Small intestine (tissue), 7 donors: ENCODE measurements around the gene COL23A1. TPM values are rescaled to one million over a fixed set of nuclear protein-coding genes. Genes with fewer than 3 reads are reported as not detected.

Source experiments
- DNase-seq, 2 donors: peaks; one replicate each; pipeline versions ENCODE4 v3.0.0 to v3.0.0-alpha.2; 2013
- FAIRE-seq: peaks from 2 replicates; lab custom pipeline; 2012; peaks lifted over from hg19 to GRCh38; lab: Jason Lieb, UNC
- H3K27ac ChIP-seq, 3 donors: one replicate each; pipeline ENCODE4 v1.5.1; 2013; ENCODE audit warnings: low read length in 2 of 3, mild to moderate bottlenecking in 2 of 3, control low read depth in 1 of 3, inconsistent platforms in 1 of 3, low read depth in 1 of 3, moderate library complexity in 1 of 3
- H3K27me3 ChIP-seq, 3 donors: one replicate each; pipeline ENCODE4 v1.6.1; 2013; ENCODE audit warnings: low read length in 3 of 3, inconsistent platforms in 1 of 3; ENCODE audit not compliant: control insufficient read depth in 3 of 3, insufficient read depth in 3 of 3
- H3K36me3 ChIP-seq, 3 donors: one replicate each; pipeline ENCODE4 v1.6.1; 2013; ENCODE audit warnings: low read length in 3 of 3, inconsistent platforms in 1 of 3, low read depth in 1 of 3, mild to moderate bottlenecking in 1 of 3, moderate library complexity in 1 of 3; ENCODE audit not compliant: control insufficient read depth in 3 of 3, insufficient read depth in 2 of 3
- H3K4me1 ChIP-seq, 3 donors: one replicate each; pipeline ENCODE4 v1.6.1; 2013; ENCODE audit warnings: low read length in 2 of 3, inconsistent platforms in 1 of 3, low read depth in 1 of 3, mild to moderate bottlenecking in 1 of 3, moderate library complexity in 1 of 3; ENCODE audit not compliant: control insufficient read depth in 3 of 3, insufficient read depth in 2 of 3
- H3K4me3 ChIP-seq, 3 donors: one replicate each; pipeline ENCODE4 v1.5.1; 2013; ENCODE audit warnings: low read length in 3 of 3, control low read depth in 1 of 3, inconsistent platforms in 1 of 3, low read depth in 1 of 3, mild to moderate bottlenecking in 1 of 3, moderate library complexity in 1 of 3
- H3K9me3 ChIP-seq, 2 donors: one replicate each; pipeline ENCODE4 v1.6.1; 2013; ENCODE audit warnings: low read depth in 1 of 2, low read length in 1 of 2; ENCODE audit not compliant: control insufficient read depth in 2 of 2, insufficient read depth in 1 of 2
- WGBS, 3 donors: extraction: QIAGEN DNeasy Blood & Tissue Kit; methylation state at CpG; one replicate each; pipeline ENCODE4 v1.1.7; 2013; 5-methylcytosine and 5-hydroxymethylcytosine counted together
- polyA plus RNA-seq, 4 donors: library from polyadenylated mRNA; stranded (reverse) in 3 of 4; unstranded in 1 of 4; fragments of 200-250 nt in 3 of 4; fragments of 120-200 nt in 1 of 4; gene quantifications; one replicate each; pipeline versions ENCODE4 v1.2.1 to v1.2.3, GENCODE V29; 2013
- donor health status: healthy with polysubstance abuse.
- donor health status: control.
- donor health status: control.
- donor health status: Bipolar disorder and iron deficiency.
- donor health status: healthy.

Gene COL23A1
- polyA plus RNA-seq, 4 donors, result 1.4 to 3.2 (median 1.6) TPM; not detected in 1

DNA sequence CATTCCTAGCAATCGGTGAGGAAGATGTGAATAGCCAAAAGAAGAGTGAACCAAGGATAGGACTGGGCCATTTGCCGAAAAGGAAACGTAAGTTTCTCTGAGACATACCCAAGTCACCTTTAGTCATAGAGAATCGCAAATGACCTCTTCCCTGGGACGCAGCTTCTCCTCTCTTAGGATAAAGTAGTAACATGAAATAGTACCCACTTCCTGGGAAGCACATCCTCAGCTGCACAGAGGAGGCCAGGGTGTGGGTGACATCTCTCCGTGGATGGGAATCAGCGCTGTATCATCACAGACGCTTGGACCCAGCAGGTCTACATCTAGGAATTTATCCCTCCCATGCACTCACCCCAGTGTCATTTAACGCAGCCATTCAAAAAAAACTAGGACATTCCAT is 236.7 kb downstream of the COL23A1 start:
- Histone ChIP-seq H3K4me3 (no peak overlapping the region), H3K9me3 (no peaks in the 10 kb centered on the region), H3K27ac (no peak overlapping the region), H3K27me3 (peaks cover 0 to 11% (median 2%) of the 10 kb centered on the region in 3 donors), H3K36me3 (no peaks in the 10 kb centered on the region), H3K4me1 (peaks cover 0 to 7% (median 0%) of the 10 kb centered on the region in 3 donors)
- WGBS, 3 donors, result 84 to 86% (median 85%) methylated on average over 9 of the region's 9 CpGs
- DNase-seq, result no peak
- FAIRE-seq, result no peak

- 89 to 94% (median 93%) methylated on average over 8 of the region's 8 CpGs for WGBS, 3 donors
- FAIRE-seq (no peak), DNase-seq (no peak)
- Histone ChIP-seq H3K27ac (no peak overlapping the region), H3K27me3 (peaks cover 0 to 7% (median 0%) of the 10 kb centered on the region in 3 donors), H3K4me1 (peaks cover 0 to 5% (median 0%) of the 10 kb centered on the region in 3 donors), H3K4me3 (no peak overlapping the region), H3K9me3 (no peaks in the 10 kb centered on the region), H3K36me3 (no peaks in the 10 kb centered on the region)
These were observed 238.2 kb downstream of the COL23A1 start for GRCh38 chr5:178352035-178352349.

GRCh38 chr5:178351221-178352034 is 238.8 kb downstream of the COL23A1 start:
- Histone ChIP-seq H3K27ac (no peak overlapping the region), H3K4me3 (no peak overlapping the region), H3K27me3 (peaks cover 0 to 2% (median 0%) of the 10 kb centered on the region in 3 donors), H3K4me1 (no peaks in the 10 kb centered on the region), H3K9me3 (no peaks in the 10 kb centered on the region), H3K36me3 (no peaks in the 10 kb centered on the region)
- no peak for FAIRE-seq
- 72 to 81% (median 78%) methylated on average over 18 of the region's 18 CpGs for WGBS, 3 donors
- DNase-seq, result no peak

DNA sequence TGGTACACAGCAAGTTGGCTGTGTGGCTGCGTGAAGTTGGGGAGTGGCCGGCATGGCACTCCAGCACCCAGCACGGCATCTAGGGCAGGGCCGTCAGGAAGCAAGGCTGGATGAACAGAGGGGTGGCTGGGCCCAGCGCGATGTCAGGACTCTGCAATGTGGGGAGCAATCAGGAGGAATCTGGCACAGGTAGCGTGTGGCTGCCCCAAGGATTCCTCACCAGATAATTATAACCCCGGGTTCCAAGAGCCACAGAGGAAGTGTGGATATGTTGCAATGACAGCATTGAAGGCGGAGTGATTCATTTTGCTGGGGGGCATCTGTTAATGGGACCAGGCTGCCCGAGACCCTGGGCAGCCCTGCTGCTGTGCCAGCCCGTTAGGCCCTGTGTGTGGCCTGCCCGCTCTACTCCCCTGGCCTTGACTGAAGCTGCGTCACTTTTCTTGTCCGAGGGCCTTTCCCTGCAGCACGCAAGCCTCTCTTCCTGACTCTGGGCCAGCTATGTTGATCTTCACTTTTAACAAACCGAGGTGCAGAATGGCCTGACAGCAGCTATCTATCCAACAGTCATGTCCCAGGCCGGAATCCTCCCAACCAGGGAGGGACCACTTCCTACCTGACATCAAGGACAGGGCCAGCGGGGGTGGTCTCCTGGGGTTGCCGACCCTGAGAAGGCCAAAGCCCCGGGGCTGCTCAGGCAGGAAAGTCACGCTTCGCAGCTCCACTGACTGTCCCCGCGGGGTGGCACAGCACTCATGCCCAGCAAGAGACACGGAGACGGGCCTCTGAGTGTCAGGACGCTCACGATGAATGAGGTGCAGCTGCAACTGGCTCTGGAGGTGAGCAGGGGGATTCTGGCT is 239.6 kb downstream of the COL23A1 start:
- H3K4me1 ChIP-seq, result no peaks in the 10 kb centered on the region
- H3K9me3 ChIP-seq, result no peaks in the 10 kb centered on the region
- 81 to 86% (median 83%) methylated on average over 28 of the region's 28 CpGs for WGBS, 3 donors
- no peak overlapping the region for H3K27ac ChIP-seq
- no peak overlapping the region for H3K4me3 ChIP-seq
- FAIRE-seq (no peak), DNase-seq (no peak)
- no peaks in the 10 kb centered on the region for H3K27me3 ChIP-seq
- no peaks in the 10 kb centered on the region for H3K36me3 ChIP-seq

DNA sequence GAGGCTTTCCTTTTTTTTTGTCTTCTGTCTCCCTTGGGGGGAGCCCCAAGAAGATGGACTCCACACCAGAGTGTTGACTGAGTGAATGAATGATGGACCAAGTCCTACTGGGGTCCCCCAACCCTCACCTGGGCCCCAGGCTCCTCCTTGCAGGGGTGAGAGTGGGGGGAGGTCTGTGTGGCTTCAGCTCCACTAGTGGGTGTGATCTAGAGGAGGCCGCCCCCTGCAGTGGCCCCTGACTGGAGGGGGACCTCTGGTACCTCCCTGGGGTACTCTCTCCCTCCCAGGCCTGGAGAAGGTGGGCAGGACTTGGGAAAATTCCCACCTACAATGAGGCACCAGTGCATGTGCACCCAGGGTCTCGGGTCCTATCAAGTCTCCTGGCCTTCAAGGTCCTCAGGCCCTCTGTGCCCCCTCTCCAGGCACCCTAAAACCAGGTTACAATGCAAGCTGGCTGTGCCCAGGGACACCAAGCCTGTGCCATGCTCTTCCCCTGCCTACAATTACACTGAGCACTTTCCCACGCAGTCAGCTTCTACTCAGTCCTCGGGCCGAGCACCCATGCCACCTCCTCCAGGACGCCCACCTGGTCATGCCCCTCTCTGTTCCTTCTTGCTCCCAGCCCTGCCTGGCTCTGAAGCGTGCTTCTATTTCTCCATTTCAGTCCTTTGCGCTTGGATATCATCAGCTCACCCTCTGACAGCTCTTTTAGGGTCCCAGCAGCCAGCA is 240.4 kb downstream of the COL23A1 start:
- Histone ChIP-seq H3K36me3 (no peaks in the 10 kb centered on the region), H3K27ac (no peak overlapping the region), H3K9me3 (no peaks in the 10 kb centered on the region), H3K27me3 (no peaks in the 10 kb centered on the region), H3K4me3 (no peak overlapping the region), H3K4me1 (no peaks in the 10 kb centered on the region)
- FAIRE-seq, result no peak
- WGBS, 3 donors, result 85 to 91% (median 87%) methylated on average over 8 of the region's 8 CpGs
- DNase-seq, result no peak

DNA sequence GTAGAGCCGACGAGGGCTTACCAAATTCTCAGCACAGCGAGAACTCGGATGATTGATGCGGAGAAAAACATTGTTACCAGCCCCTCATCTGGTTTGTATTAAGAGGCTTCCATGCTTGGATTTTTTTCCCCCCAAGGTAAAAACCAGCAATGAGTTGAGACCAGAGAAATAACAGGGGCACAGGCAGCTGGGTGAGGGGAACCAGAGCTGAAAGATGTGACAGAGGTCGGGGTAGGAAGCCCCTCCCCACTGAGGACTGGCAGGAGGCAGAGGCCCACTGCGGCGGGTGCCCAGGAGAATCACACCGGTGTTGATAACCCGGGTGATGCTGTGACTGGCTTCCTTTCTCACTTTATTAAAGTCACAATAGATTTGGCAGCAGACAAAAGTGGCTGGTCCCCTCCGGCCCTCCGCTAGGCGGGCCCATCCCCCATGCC is 241.1 kb downstream of the COL23A1 start:
- H3K9me3 ChIP-seq, result no peaks in the 10 kb centered on the region
- no peak overlapping the region for H3K27ac ChIP-seq
- H3K4me3 ChIP-seq, result no peak overlapping the region
- no peaks in the 10 kb centered on the region for H3K36me3 ChIP-seq
- 75 to 83% (median 76%) methylated on average over 13 of the region's 13 CpGs for WGBS, 3 donors
- FAIRE-seq, result no peak
- no peaks in the 10 kb centered on the region for H3K27me3 ChIP-seq
- no peaks in the 10 kb centered on the region for H3K4me1 ChIP-seq
- no peak for DNase-seq

DNA sequence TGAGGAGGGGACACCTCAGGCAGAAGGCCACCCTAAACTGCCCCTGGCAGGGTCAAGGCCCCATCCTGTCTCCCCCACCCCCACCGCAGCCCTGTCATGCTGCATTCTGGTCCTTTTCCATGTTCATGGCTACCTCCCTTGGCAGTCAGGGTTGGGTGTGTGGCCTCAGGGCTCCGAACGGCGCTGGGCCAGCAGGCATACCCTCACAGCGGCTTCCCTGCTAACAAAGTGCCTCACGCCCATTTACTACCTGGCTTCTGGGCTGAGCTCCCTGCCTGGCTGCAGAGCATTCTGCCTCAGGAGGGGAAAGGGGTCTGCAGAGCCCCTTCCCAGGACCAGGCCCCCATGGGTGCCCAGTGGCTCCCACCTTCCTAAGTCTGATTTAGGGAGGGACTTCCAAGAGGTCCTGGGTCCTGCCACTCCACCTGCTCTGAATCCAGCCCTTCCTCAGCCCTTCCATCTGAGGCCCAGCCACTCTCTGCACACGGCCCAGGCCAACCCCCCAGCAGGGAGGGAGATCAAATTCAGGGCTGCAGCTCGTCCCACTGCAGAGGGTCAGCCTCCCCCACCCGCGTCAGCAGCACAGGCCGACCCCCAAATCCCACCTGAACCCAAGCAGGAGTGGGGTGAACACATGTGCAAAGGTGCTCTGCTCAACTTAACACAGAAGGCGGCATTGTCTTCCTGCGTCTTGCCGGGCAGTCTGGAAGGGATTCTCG is 241.7 kb downstream of the COL23A1 start:
- DNase-seq (no peak), FAIRE-seq (no peak)
- Histone ChIP-seq H3K9me3 (no peaks in the 10 kb centered on the region), H3K27ac (no peak overlapping the region), H3K27me3 (no peaks in the 10 kb centered on the region), H3K4me1 (no peaks in the 10 kb centered on the region), H3K36me3 (no peaks in the 10 kb centered on the region), H3K4me3 (no peak overlapping the region)
- 73 to 82% (median 81%) methylated on average over 15 of the region's 15 CpGs for WGBS, 3 donors
